Effector memory CD4-positive, alpha-beta T cell (primary cell): ENCODE results near the gene RAB3A.
A peak's percentile ranks its signal among the peaks of the same experiment; 100 is the strongest.

Source experiments
- DNase-seq, 3 donors: peaks; one replicate each; pipeline ENCODE4 v3.0.0-alpha.2; 2020
- H3K27ac ChIP-seq: 2 replicates; pipeline ENCODE4 v1.7.0; 2013; ENCODE audit warnings: mild to moderate bottlenecking, low read length, moderate library complexity; ENCODE audit not compliant: insufficient read depth, poor library complexity, severe bottlenecking
- H3K27me3 ChIP-seq: replicated peaks from 2 replicates; pipeline ENCODE4 v1.7.0; 2013; ENCODE audit warnings: mild to moderate bottlenecking, low read length; ENCODE audit not compliant: insufficient read depth, control insufficient read depth, poor library complexity, severe bottlenecking
- H3K36me3 ChIP-seq: 2 replicates; pipeline ENCODE4 v1.7.0; 2013; ENCODE audit warnings: mild to moderate bottlenecking, low read length, moderate library complexity; ENCODE audit not compliant: control insufficient read depth, insufficient read depth
- H3K4me1 ChIP-seq: 2 replicates; pipeline ENCODE4 v1.7.0; 2013; ENCODE audit warnings: low read length, mild to moderate bottlenecking; ENCODE audit not compliant: control insufficient read depth, insufficient read depth, poor library complexity, severe bottlenecking
- H3K4me3 ChIP-seq: 2 replicates; pipeline ENCODE4 v1.7.0; 2013; ENCODE audit warnings: low read length, low read depth, mild to moderate bottlenecking; ENCODE audit not compliant: insufficient read depth, poor library complexity, severe bottlenecking
- H3K9me3 ChIP-seq: 2 replicates; pipeline ENCODE4 v1.7.0; 2013; ENCODE audit warnings: mild to moderate bottlenecking, low read length, moderate library complexity; ENCODE audit not compliant: control insufficient read depth
- total RNA-seq, 3 donors: gene quantifications; one replicate each; lab custom pipeline; 2026; lab: John Stamatoyannopoulos, UW

The RAB3A gene, protein sequence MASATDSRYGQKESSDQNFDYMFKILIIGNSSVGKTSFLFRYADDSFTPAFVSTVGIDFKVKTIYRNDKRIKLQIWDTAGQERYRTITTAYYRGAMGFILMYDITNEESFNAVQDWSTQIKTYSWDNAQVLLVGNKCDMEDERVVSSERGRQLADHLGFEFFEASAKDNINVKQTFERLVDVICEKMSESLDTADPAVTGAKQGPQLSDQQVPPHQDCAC
- total RNA-seq, result 1.9 to 8.3 (median 4.2) reads per million in 3 donors

DNA sequence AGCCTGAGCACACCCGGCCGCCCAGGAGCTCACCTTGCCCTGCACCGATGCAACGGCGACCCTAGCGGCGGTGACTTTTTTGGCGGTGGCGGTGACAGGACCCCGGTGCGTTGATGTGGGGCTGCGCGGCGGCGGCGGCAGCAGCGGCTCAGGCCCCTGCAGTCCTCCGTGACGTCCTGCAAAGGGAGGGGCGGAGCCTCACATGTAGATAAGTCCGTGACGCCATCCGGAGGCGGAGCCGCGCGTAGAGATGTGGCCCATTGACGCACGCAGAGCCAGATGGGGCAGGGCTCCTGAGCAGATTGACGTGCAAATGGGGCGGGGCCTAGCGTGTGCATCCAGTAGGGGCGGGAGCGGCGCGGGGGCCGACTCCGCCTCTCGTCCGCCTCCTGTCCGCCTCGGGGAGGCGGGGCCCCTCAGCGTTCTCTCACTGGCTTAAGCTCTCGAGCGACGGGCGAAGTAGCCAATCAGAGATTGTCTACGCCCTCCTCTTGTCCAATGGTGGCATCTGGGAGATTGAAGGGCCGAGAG is at the start of gene RAB3A:
TSS of gene RAB3A (minus strand) at position 180 of the 531 bp plus-strand sequence. CDS start 1,302 bp downstream, outside the sequence.
- Histone ChIP-seq H3K4me1 (peaks cover 18% of the 10 kb centered on the region), H3K27me3 (no peaks in the 10 kb centered on the region), H3K27ac (peak within 1 kb of the TSS; percentile 65), H3K9me3 (no peaks in the 10 kb centered on the region), H3K4me3 (peak within 1 kb of the TSS; percentile 79), H3K36me3 (no peaks in the 10 kb centered on the region)
- peak; percentile 99 to 100 (median 99) for DNase-seq

DNA sequence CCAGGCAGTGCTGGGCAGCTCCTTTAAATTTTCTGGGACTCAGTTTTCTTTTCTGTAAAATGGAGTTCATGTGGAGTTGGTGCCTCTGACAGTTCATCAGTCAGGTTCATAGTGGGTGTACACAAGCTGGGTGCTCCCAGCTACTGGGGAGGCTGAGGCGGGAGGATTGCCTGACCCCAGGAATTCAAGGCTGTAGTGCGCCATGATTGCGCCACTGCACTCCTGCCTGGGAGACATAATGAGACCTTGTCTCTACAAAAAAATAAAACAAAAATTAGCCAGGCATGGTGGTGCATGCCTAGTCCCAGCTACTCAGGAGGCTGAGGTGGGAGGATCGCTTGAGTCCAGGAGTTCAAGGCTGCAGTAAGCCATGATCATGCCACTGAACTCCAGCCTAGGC is 49.3 kb upstream of the RAB3A start:
- no peak for DNase-seq
- Histone ChIP-seq H3K9me3 (no peaks in the 10 kb centered on the region), H3K36me3 (no peaks in the 10 kb centered on the region), H3K27me3 (no peaks in the 10 kb centered on the region), H3K27ac (no peak overlapping the region), H3K4me1 (no peaks in the 10 kb centered on the region), H3K4me3 (no peak overlapping the region)

DNA sequence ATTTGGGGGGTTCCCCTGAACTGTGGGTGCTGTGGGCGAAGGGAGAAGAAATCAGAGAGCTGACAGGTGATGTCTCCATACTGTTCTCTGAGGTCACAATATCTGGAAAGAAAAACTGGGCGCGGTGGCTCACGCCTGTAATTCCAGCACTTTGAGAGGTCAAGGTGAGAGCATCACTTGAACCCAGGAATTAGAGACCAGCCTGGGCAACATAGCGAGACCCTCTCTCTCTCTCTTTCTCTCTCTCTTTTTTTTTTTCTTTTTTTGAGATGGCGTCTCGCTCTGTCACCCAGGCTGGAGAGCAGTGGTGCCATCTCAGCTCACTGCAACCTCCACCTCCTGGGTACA is 48.5 kb upstream of the RAB3A start:
- no peaks in the 10 kb centered on the region for H3K4me1 ChIP-seq
- no peaks in the 10 kb centered on the region for H3K36me3 ChIP-seq
- H3K9me3 ChIP-seq, result no peaks in the 10 kb centered on the region
- H3K27me3 ChIP-seq, result no peaks in the 10 kb centered on the region
- H3K4me3 ChIP-seq, result no peak overlapping the region
- H3K27ac ChIP-seq, result no peak overlapping the region
- DNase-seq, result no peak

DNA sequence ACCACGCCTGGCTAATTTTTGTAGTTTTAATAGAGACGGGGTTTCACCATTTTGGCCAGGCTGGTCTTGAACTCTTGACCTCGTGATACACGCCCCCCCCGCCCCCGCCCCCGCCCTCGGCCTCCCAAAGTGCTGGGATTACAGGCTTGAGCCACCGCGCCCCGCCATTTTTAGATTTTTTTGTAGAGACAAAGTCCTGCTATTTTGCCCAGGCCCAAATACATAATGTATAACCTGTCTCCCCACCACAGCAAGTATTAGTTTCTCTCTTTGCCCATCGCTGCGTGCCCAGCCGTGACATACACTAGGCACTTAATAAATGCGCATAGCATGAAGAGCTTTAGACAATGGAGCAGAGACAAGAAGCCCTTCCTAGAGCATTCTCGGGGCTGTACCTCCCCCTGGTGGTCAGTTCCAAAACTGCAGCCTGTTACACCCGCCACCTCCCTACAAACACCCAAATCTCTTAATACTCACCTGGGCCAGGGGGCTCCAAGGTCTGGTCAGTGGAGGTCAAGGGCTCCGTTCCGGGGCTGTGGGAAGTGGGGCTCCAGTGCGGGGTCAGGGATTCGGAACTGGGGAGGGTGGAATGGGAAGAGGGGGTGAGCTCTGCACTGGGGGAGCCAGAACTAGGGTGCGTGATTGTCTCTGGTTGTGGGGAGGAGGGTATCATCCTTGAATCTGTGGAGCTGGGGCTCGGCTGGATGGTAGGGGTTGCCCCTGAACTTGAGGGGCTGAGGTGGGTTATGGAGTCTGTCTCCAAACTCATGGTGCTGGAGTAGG is 47.9 kb upstream of the RAB3A start:
- DNase-seq, result peak; percentile 58 to 65 (median 65)
- Histone ChIP-seq H3K27me3 (no peaks in the 10 kb centered on the region), H3K4me1 (no peaks in the 10 kb centered on the region), H3K27ac (no peak overlapping the region), H3K9me3 (no peaks in the 10 kb centered on the region), H3K36me3 (no peaks in the 10 kb centered on the region), H3K4me3 (no peak overlapping the region)

DNA sequence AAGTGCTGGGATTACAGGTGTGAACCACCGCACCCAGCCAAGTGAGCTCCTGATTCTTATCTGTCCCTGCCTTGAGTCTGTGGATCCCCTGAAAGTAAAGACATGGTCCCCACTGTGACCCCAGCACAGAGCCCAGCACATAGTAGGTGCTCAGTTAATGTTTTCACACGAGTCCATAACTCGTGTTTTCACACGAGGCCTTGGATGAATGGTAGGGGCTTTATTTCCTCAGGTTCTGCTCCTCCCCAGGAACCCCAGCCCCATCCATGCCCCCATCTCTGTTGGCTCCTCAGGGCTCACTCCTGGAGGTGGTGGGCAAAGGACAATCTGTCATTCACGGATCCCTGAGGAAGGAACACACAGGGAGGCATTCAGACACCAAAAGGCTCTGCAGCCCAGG is 46.0 kb upstream of the RAB3A start:
- H3K4me3 ChIP-seq, result no peak overlapping the region

DNA sequence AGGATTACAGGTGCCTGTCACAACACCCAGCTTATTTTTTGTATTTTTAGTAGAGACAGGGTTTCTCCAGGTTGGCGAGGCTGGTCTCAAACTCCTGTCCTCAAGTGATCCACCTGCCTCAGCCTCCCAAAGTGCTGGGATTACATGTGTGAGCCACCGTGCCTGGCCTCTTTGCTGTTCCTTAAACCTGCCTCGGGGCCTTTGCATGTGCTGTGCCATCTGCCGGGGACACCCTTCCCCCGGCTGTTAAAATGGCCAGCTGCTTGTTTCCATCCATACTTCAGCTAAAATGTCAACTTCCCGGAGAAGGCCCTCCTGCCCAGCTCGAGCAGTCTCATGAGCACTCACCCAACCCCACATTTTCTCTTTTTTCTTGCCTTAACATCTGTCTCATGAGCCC is 41.5 kb upstream of the RAB3A start:
- no peaks in the 10 kb centered on the region for H3K4me1 ChIP-seq
- H3K27ac ChIP-seq, result no peak overlapping the region
- H3K9me3 ChIP-seq, result no peaks in the 10 kb centered on the region
- no peak for DNase-seq
- no peaks in the 10 kb centered on the region for H3K36me3 ChIP-seq
- H3K27me3 ChIP-seq, result no peaks in the 10 kb centered on the region
- H3K4me3 ChIP-seq, result no peak overlapping the region

More for the DNA sequence above, 46.0 kb upstream of the RAB3A start:
- Histone ChIP-seq H3K27me3 (no peaks in the 10 kb centered on the region), H3K27ac (no peak overlapping the region), H3K4me1 (no peaks in the 10 kb centered on the region), H3K9me3 (no peaks in the 10 kb centered on the region), H3K36me3 (no peaks in the 10 kb centered on the region)
- no peak for DNase-seq

DNA sequence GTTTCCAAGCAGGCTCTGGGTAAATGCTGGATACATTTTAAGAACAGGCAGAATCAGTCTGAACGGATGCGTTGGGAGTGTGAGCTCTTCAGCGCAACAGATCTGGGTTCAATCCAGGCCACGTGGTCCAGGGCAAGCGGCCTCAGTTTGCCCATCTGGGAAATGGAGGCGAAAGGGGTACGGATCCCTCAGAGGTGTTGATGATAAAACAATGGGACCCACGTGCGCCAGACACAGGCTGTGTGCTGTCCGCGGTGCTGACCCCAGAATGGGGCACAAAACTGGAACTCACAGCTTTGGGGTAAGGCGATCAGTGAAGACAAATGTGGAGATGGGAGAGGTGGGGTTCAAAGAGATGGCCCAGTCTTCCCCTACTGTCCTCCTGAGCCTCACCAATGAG is 35.5 kb upstream of the RAB3A start:
- Histone ChIP-seq H3K27ac (no peak overlapping the region), H3K4me3 (no peak overlapping the region), H3K36me3 (no peaks in the 10 kb centered on the region), H3K4me1 (no peaks in the 10 kb centered on the region), H3K27me3 (peaks cover 4% of the 10 kb centered on the region), H3K9me3 (no peaks in the 10 kb centered on the region)
- DNase-seq, result no peak

DNA sequence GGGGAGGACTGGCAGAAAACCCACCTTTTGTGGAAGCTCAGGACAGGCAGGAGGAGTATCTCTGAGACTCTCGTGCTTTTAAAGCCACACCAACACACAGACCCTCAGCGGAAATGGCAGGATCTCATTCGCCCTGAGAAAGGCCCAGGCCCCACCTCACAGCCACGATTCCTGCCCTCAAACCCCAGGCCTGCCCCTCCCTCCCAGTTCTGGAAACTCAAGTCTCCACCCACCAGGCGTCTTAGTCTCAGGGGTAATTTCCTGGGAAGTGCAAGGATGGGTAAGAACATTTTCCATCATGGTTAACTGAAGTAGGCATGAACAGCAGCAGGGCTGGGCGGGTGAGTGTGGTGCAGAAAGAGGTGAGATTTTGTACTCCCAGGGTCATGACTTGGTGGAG is 30.4 kb upstream of the RAB3A start:
- Histone ChIP-seq H3K9me3 (no peaks in the 10 kb centered on the region), H3K27me3 (peaks cover 35% of the 10 kb centered on the region), H3K4me3 (no peak overlapping the region), H3K36me3 (no peaks in the 10 kb centered on the region), H3K27ac (no peak overlapping the region), H3K4me1 (no peaks in the 10 kb centered on the region)
- no peak for DNase-seq

DNA sequence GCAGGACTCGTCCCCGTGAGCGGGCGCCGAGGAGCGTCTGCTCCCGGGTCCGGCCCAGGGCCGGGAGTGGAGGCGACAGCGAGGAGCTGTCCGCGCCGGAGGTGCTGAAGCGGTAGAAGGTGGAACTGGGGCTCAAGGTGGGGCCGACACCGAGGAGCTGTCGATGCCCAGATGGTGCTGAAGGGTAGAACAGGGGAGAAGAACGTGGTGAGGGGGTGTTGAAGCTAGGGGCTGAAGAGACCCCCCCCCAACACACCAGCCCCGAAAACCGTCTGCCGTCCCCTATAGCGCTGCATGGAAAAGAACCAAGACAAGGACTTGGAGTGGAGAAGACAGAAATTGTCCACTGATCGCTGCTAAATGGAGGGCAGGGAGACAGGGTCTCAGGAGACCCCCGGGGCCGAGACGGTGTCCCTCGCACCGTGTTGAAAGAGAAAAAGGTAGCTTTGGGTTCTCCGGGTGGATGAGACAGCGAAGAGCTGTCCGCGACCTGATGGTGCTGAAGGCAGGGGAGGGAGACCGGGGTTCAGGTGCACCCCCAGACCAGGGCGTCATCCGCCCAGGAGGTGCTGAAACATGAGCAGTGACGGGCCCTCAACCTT is 29.5 kb upstream of the RAB3A start:
- Histone ChIP-seq H3K36me3 (no peaks in the 10 kb centered on the region), H3K27ac (no peak overlapping the region), H3K4me3 (no peak overlapping the region), H3K27me3 (peaks cover 39% of the 10 kb centered on the region), H3K9me3 (no peaks in the 10 kb centered on the region), H3K4me1 (no peaks in the 10 kb centered on the region)
- peak in 2 of 3 donors; percentile 22 to 30 for DNase-seq
